Measurements from ENCODE around the gene ALOX15B.

- TF ChIP-seq POLR2A (IDR thresholded peaks at IDR 0.05; ENCODE audit: low read length) (no peak), GATA1 (IDR thresholded peaks at IDR 0.05; ENCODE audit: low read depth, low read length) (no peak)
Measured at GRCh38 chr17:8013731-8014557, 24.9 kb upstream of the ALOX15B start.

All from erythroblast (primary cell).